ENCODE data around the gene PSMB2.

PSMB2 gene

DNA sequence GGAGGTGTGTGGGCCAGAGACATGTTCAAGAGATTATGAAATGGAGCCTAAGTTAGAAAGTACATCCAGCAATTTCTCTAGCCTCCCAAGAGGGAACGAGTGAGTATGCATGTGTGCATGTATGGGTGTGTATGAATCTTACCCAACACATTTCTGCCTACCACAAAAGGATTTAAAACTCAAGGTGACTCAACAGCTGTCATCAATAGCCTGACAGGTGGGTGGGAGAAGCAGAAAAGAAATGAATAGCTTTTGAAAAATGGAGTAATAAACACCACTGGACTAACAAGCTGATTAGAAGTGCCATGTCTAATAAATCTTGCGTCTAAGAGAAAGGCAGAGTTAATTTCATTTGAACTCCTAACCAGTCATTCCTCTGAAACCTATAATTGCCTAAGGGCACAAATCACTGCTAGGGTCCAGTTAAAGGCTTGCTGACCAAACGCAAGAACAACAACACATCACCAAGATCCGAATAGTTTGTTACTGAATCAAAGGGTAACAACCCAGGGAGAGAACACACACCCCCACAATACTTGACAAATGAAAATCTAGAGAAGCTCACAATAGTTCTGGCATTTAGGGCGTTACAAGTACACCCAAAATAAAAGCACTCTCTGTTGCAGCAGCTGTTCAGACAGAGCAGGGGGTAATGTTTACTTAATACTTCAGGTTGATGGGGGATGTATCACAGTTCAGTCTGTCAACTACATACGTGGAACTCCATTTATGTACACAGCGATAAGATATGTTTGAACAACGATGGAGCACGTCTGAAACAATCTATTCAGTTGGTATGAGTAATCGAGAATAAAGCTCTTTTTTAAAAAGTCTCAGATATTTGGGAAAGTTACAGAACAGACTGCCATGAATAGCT lies 85.5 kb downstream of the PSMB2 start:
- DNase-seq, result no peak

DNA sequence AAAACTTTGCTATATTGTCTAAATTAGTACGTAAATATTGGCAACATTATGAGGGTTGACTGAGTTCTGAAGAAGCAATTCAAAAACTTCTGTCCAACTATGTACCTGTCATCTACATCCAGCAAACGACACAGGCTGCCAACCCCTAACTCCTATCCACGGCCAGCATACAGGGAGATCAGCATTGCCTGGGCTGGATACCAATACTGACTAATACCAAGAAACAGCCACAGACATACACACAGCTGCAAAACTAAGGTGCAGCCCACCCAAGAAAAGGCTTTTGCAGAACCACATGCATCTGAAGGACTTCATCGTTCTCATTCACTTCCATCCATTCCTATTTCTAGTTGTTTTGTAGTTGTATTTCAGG lies 86.1 kb downstream of the PSMB2 start:
- no peak for DNase-seq

DNA sequence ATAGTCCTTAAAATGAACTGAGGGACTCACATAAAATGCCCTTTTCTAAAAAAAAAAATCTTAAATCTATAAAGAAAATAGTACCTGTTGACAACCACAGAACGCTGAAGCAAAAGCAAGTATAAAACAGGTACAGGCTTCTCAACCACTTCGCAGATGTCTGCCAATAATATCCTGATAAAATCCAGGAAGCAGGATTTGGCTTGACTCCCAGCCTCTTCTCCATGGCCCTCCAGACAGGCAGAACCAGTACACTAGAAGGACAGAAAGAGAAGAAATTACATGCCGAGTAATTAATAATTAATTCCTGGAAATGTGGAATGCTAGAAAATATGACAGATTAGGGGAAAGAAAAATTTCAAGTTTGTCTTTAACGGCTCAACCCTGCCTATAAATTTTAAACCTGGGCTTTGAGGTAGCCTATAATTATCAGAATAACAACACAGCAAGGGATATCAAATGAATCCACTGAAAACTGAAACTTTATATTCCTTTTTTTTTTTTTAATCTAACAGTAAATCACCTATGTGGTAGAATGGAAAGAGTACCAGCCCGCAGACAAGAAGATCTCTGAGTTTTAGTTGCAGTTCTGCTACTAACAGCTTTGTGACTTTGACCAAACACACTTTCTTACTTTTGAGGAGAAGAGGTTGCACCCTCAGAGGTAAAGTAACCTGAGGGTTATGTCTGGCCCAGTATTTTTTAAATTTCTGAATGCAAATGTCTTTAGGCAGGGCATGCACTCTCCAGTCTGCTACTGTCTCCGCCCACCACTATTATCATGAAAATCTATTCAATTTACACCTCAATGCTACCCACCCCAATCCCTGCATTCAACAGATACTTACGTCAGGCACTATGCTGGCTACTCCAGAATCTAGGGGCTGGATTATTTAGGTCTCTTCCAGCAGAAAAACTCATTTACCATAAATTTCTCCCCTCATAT lies 86.8 kb downstream of the PSMB2 start:
- DNase-seq, result no peak

GRCh38 chr1:35553851-35554250 lies 87.5 kb downstream of the PSMB2 start:
- DNase-seq, result no peak
